Immature natural killer cell (primary cell): ENCODE data around the gene TMPRSS6. TPM values are rescaled to one million over a fixed set of nuclear protein-coding genes. Genes with fewer than 3 reads are reported as not detected.

Experiments
- DNase-seq, 3 donors: peaks; one replicate each; pipeline ENCODE4 v3.0.0; 2022; ENCODE audit warnings: mixed read lengths in 1 of 3
- H3K27ac Mint-ChIP-seq, 6 donors: one replicate each; pipeline ENCODE4 v1.8.0; 2020; ENCODE audit warnings: mixed read lengths in 6 of 6, mild to moderate bottlenecking in 5 of 6, inconsistent platforms in 4 of 6, moderate library complexity in 3 of 6
- H3K27me3 Mint-ChIP-seq, 3 donors: one replicate each; pipeline ENCODE4 v1.8.0; 2020 to 2021; ENCODE audit warnings: low read depth in 3 of 3, mild to moderate bottlenecking in 3 of 3, mixed read lengths in 3 of 3, moderate library complexity in 3 of 3, inconsistent platforms in 1 of 3
- H3K36me3 Mint-ChIP-seq, 3 donors: one replicate each; pipeline ENCODE4 v1.8.0; 2020; ENCODE audit warnings: mixed read lengths in 3 of 3, inconsistent platforms in 2 of 3, mild to moderate bottlenecking in 2 of 3
- H3K4me1 Mint-ChIP-seq, 2 donors: one replicate each; pipeline ENCODE4 v1.8.0; 2020; ENCODE audit warnings: inconsistent platforms in 2 of 2, mild to moderate bottlenecking in 2 of 2, mixed read lengths in 2 of 2, moderate library complexity in 1 of 2
- H3K4me3 Mint-ChIP-seq, 5 donors: one replicate each; pipeline ENCODE4 v1.8.0; 2020; ENCODE audit warnings: mild to moderate bottlenecking in 5 of 5, mixed read lengths in 5 of 5, inconsistent platforms in 3 of 5, moderate library complexity in 3 of 5
- H3K9me3 Mint-ChIP-seq, 6 donors: one replicate each; pipeline ENCODE4 v1.8.0; 2020; ENCODE audit warnings: mild to moderate bottlenecking in 6 of 6, mixed read lengths in 6 of 6, inconsistent platforms in 4 of 6, moderate library complexity in 3 of 6
- polyA plus RNA-seq, 3 donors: library from polyadenylated mRNA; unstranded; fragments of 300-500 nt; fragmentation: Illumina TruSeq; gene quantifications; one replicate each; pipeline ENCODE4 v1.2.3, GENCODE V29; 2021

Gene TMPRSS6
- polyA plus RNA-seq, 3 donors from 2014 or later: 0.28 to 0.52 TPM; not detected in 1

GRCh38 chr22:37061611-37062375 lies 47.7 kb downstream of the TMPRSS6 start:
- Mint-ChIP-seq H3K36me3 (peaks cover 0 to 15% (median 0%) of the 10 kb centered on the region in 3 donors), H3K9me3 (no peaks in the 10 kb centered on the region), H3K4me3 (no peak overlapping the region), H3K27me3 (peaks cover 0 to 5% (median 0%) of the 10 kb centered on the region in 3 donors), H3K27ac (no peak overlapping the region), H3K4me1 (no peaks in the 10 kb centered on the region)
- no peak for DNase-seq

- H3K27me3 Mint-ChIP-seq: peaks cover 0 to 5% (median 2%) of the 10 kb centered on the region in 3 donors
Observed at GRCh38 chr22:37060801-37061610, 48.5 kb downstream of the TMPRSS6 start.

GRCh38 chr22:37059876-37060449 lies 49.5 kb downstream of the TMPRSS6 start:
- Mint-ChIP-seq H3K9me3 (no peaks in the 10 kb centered on the region), H3K27ac (no peak overlapping the region)
- DNase-seq: no peak

More at GRCh38 chr22:37060801-37061610, 48.5 kb downstream of the TMPRSS6 start:
- Mint-ChIP-seq H3K27ac (no peak overlapping the region), H3K4me1 (no peaks in the 10 kb centered on the region), H3K4me3 (no peak overlapping the region), H3K36me3 (peaks cover 0 to 17% (median 0%) of the 10 kb centered on the region in 3 donors), H3K9me3 (no peaks in the 10 kb centered on the region)
- DNase-seq: no peak

GRCh38 chr22:37058917-37059701 lies 50.4 kb downstream of the TMPRSS6 start:
- H3K4me1 Mint-ChIP-seq: no peaks in the 10 kb centered on the region
- H3K27me3 Mint-ChIP-seq: peaks cover 0 to 2% (median 2%) of the 10 kb centered on the region in 3 donors
- no peaks in the 10 kb centered on the region for H3K9me3 Mint-ChIP-seq
- no peak overlapping the region for H3K4me3 Mint-ChIP-seq
- peaks cover 0 to 26% (median 0%) of the 10 kb centered on the region in 3 donors for H3K36me3 Mint-ChIP-seq
- H3K27ac Mint-ChIP-seq: peak overlapping the region in 1 of 6 donors; percentile 69
- no peak for DNase-seq

More at GRCh38 chr22:37059876-37060449, 49.5 kb downstream of the TMPRSS6 start:
- no peaks in the 10 kb centered on the region for H3K4me1 Mint-ChIP-seq
- peaks cover 0 to 5% (median 2%) of the 10 kb centered on the region in 3 donors for H3K27me3 Mint-ChIP-seq
- H3K4me3 Mint-ChIP-seq: no peak overlapping the region
- H3K36me3 Mint-ChIP-seq: peaks cover 0 to 24% (median 0%) of the 10 kb centered on the region in 3 donors

- Mint-ChIP-seq H3K4me3 (no peak overlapping the region), H3K27ac (no peak overlapping the region), H3K36me3 (peaks cover 0 to 26% (median 0%) of the 10 kb centered on the region in 3 donors), H3K9me3 (no peaks in the 10 kb centered on the region), H3K27me3 (peaks cover 0 to 2% (median 2%) of the 10 kb centered on the region in 3 donors), H3K4me1 (peaks cover 2 to 3% of the 10 kb centered on the region in 2 donors)
- no peak for DNase-seq
Observed at GRCh38 chr22:37057796-37058510, 51.6 kb downstream of the TMPRSS6 start.

GRCh38 chr22:37057226-37057625 lies 52.3 kb downstream of the TMPRSS6 start:
- H3K4me3 Mint-ChIP-seq: no peak overlapping the region
- peaks cover 10% of the 10 kb centered on the region in 2 donors for H3K4me1 Mint-ChIP-seq
- H3K27ac Mint-ChIP-seq: no peak overlapping the region
- H3K9me3 Mint-ChIP-seq: no peaks in the 10 kb centered on the region
- H3K27me3 Mint-ChIP-seq: peaks cover 0 to 6% (median 2%) of the 10 kb centered on the region in 3 donors
- H3K36me3 Mint-ChIP-seq: peaks cover 0 to 26% (median 0%) of the 10 kb centered on the region in 3 donors
- no peak for DNase-seq

DNA sequence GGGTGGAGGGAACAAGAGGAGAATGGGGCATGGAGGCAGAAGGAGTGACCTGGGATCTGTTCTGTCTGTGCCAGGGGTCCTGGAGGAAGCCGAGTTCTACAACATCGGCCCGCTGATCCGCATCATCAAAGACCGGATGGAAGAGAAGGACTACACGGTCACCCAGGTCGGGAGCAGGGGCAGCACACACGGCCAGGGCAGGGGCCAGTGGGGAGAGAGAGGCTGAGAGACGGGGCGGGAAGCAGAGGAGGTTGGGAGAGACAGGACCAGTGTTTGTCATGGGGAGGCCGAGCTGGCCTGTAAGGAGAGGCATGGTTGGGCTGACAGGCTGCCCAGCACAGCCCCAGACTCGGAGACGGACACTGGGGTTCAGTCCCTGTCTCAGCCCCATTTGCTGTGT lies 53.3 kb downstream of the TMPRSS6 start:
- Mint-ChIP-seq H3K27me3 (peaks cover 0 to 7% (median 2%) of the 10 kb centered on the region in 3 donors), H3K9me3 (no peaks in the 10 kb centered on the region), H3K4me1 (peaks cover 12 to 13% of the 10 kb centered on the region in 2 donors), H3K27ac (no peak overlapping the region), H3K4me3 (no peak overlapping the region), H3K36me3 (peaks cover 0 to 21% (median 0%) of the 10 kb centered on the region in 3 donors)
- DNase-seq: no peak

DNA sequence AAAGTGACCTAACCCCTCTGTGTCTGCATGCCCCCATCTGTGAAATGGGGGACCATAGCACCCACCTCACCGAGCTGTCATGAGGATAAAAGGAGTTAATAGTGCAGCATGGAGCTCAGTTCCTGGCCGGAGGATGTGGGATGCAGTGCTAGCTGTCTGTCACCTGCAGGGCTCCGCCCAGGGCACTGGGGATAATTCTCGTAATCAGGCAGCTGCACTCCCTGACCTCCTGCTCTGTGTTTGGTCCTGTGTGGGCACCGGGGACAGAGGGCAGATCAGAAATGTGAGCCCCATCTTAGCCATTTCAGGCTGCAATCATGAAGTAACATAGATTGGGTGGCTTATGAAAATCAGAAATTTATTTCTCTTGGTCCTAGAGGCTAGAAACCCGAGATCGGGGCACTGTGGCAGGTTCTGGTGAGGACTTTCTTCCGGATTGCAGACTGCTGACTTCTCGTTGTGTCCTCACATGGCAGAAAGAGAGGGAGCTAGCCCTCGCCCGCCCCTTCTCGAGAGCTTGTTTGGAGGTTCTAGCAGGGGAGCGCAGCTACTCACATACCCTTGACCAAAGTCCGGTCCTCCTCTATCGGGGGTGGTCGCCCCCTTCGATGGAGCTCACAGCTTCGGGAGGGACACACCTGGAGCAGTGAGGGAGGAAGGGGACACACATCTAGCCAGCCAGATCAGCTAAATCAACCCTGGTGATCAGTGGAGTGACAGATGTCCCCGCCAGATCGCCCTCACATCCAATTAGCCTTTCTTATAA lies 54.7 kb downstream of the TMPRSS6 start:
- DNase-seq: no peak
- Mint-ChIP-seq H3K4me3 (no peak overlapping the region), H3K4me1 (peaks cover 16 to 17% of the 10 kb centered on the region in 2 donors), H3K9me3 (no peaks in the 10 kb centered on the region), H3K27me3 (peaks cover 0 to 6% (median 4%) of the 10 kb centered on the region in 3 donors), H3K27ac (no peak overlapping the region), H3K36me3 (peaks cover 0 to 21% (median 0%) of the 10 kb centered on the region in 3 donors)

- no peak for DNase-seq
- Mint-ChIP-seq H3K27ac (peak overlapping the region in 1 of 6 donors; percentile 77), H3K9me3 (no peaks in the 10 kb centered on the region), H3K4me1 (peaks cover 16 to 17% of the 10 kb centered on the region in 2 donors), H3K36me3 (peaks cover 0 to 21% (median 0%) of the 10 kb centered on the region in 3 donors), H3K4me3 (peak overlapping the region in 4 of 5 donors; percentile 24 to 79 (median 52)), H3K27me3 (peaks cover 0 to 6% (median 4%) of the 10 kb centered on the region in 3 donors)
Observed at GRCh38 chr22:37054056-37054395, 55.5 kb downstream of the TMPRSS6 start.

DNA sequence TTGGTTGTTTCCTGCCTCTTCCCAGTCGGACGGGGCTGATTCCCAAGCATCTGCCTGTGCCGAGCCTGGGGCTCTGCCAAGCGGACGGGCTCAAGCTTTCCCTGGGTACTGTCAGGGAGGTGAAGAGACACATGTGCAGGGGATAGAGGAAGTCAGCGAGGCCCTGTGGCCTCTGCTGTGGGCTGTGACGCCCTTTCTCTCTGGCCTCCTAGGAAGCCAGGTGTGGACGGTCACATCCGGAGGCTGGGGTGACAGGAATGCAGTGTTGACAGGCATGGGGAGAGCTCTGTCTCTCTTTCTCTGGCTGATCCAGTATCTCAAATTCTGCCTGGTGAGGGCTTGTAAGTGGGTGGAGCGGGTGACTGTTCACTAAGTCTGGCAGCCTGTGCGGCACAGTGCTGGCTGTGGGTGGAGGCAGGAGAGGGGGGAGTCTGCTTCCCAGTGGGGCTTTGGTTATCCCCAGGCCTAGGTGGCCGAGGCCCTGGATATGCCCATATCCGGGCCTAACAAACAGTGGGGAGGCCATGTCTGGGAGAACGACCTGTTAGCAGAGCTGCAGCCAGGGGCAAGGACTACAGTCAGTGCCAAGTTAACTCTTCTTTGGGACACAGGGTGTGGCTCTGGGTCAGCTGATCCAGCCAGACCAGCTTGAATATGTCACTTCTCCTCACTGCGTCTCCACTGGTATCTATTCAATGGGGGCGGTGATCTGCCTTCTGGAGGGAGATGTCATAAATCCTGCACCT lies 56.0 kb downstream of the TMPRSS6 start:
- DNase-seq: no peak
- Mint-ChIP-seq H3K27me3 (peaks cover 0 to 6% (median 4%) of the 10 kb centered on the region in 3 donors), H3K4me1 (peaks cover 16 to 17% of the 10 kb centered on the region in 2 donors), H3K4me3 (peak overlapping the region in 4 of 5 donors; percentile 44 to 82 (median 69)), H3K36me3 (peaks cover 0 to 21% (median 0%) of the 10 kb centered on the region in 3 donors), H3K27ac (peak overlapping the region in 4 of 6 donors; percentile 17 to 77 (median 46)), H3K9me3 (no peaks in the 10 kb centered on the region)
